Mucosa of rectum (tissue), 2 donors: Measurements from ENCODE around the gene FAM131B.
"Not testable (repeated sequence)": the region's sequence is repeated elsewhere in the genome, so short reads cannot be mapped to it uniquely, and the experiment has no call there.

Experiments
- H3K27ac ChIP-seq, 2 donors: one replicate each; pipeline ENCODE4 v1.7.0; 2013; ENCODE audit warnings: inconsistent platforms in 2 of 2, low read depth in 2 of 2, low read length in 2 of 2
- H3K27me3 ChIP-seq, 2 donors: one replicate each; pipeline ENCODE4 v1.7.0; 2013; ENCODE audit warnings: low read length in 2 of 2; ENCODE audit not compliant: control insufficient read depth in 2 of 2, insufficient read depth in 2 of 2
- H3K36me3 ChIP-seq, 2 donors: one replicate each; pipeline ENCODE4 v1.7.0; 2013; ENCODE audit warnings: low read length in 2 of 2; ENCODE audit not compliant: control insufficient read depth in 2 of 2, insufficient read depth in 2 of 2
- H3K4me1 ChIP-seq, 2 donors: one replicate each; pipeline ENCODE4 v1.7.0; 2013; ENCODE audit warnings: low read length in 2 of 2, mild to moderate bottlenecking in 1 of 2; ENCODE audit not compliant: control insufficient read depth in 2 of 2, insufficient read depth in 2 of 2
- H3K4me3 ChIP-seq, 2 donors: one replicate each; pipeline ENCODE4 v1.7.0; 2013; ENCODE audit warnings: low read length in 2 of 2
- H3K9ac ChIP-seq, 2 donors: one replicate each; pipeline ENCODE4 v1.7.0; 2013; ENCODE audit warnings: low read length in 2 of 2, low read depth in 1 of 2, mild to moderate bottlenecking in 1 of 2
- H3K9me3 ChIP-seq, 2 donors: one replicate each; pipeline ENCODE4 v1.7.0; 2013; ENCODE audit warnings: low read length in 2 of 2; ENCODE audit not compliant: control insufficient read depth in 2 of 2
- donor health status: healthy.
- donor health status: Normal muscosa, but diverticular disease.

Gene FAM131B

DNA sequence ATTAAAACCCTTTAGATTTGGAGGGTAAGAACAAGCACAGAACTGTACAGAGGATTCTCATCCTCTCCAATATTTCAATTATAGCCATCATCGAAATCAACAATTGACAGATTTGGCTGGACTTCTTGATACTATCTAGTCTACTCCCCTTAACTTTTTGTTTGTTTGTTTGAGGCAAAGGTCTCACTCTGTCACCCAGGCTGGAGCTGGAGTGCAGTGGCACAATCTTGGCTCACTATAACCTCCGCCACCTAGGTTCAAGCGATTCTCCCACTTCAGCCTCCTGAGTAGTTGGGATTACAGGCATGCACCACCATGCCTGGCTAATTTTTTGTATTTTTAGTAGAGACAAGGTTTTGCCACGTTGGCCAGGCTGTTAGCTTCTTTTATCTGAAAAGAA, 39.7 kb upstream of the FAM131B start:
- H3K4me3 ChIP-seq, H3K27ac ChIP-seq, H3K9ac ChIP-seq, H3K27me3 ChIP-seq, H3K4me1 ChIP-seq, H3K9me3 ChIP-seq: not testable (repeated sequence)
- peaks cover 11 to 12% of the 10 kb centered on the region in 2 donors for H3K36me3 ChIP-seq

DNA sequence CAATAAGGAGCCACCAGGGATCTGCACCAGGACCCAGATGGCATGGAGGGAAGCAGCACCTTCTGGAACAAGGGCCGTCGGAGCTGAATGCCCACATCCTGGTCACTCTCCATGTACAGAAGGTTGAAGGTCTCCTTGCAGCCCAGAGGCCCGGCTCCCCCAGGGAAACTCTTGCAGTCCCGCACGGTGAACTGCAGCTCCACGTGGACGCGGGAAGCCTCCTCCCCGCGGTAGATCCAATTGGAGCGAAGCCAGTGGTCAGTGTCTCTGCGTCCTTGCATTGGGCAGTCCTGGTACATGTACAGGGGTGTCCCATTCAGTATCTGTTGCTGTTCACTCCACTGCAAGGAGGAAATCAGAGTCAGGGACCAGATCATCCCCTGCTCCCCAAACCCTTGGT, 38.8 kb upstream of the FAM131B start:
- Histone ChIP-seq H3K9me3 (no peaks in the 10 kb centered on the region), H3K36me3 (peaks cover 12 to 18% of the 10 kb centered on the region in 2 donors), H3K9ac (no peak overlapping the region), H3K27me3 (no peaks in the 10 kb centered on the region), H3K4me1 (no peaks in the 10 kb centered on the region), H3K27ac (no peak overlapping the region), H3K4me3 (no peak overlapping the region)

DNA sequence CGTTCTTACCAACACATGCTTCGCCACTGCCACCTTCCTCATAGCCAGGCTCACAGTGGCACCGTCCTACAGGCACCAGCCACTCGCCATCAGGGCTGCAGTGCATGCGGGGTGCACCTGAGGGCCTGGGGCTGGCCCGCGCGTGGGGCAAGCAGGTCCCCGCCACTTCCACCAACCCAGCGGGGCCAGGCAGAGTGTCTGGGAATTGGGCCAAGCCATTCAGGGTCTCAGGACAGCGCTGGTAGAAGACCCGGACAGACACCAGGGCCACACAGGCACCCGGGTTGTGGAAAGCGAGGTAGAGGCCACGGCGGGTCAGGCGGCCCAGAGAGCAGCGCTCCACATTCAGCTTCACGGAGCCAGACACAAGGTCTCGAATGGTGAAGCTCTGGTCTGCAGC, 37.1 kb upstream of the FAM131B start:
- peaks cover 17 to 20% of the 10 kb centered on the region in 2 donors for H3K36me3 ChIP-seq
- H3K4me3 ChIP-seq, result no peak overlapping the region

DNA sequence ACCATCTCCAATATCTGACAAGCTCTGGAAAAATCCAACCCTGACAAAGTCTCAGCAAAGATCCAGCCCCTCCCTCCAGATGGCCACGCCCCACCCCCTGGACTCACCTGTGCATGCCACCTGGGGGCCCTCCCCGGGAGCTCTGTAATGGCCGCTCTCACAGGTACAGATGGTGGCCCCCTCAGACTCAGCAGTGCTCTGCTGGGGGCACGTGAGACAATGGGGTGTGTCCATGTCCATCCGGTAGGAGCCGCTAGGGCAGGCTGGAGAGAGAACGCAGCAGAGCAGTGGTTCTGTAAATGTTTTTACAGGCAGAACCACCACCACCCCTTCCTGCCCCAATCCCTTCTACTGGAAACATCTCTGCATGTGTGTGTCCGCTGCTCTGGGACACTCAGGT, 36.6 kb upstream of the FAM131B start:
- Histone ChIP-seq H3K36me3 (peaks cover 17 to 20% of the 10 kb centered on the region in 2 donors), H3K9me3 (no peaks in the 10 kb centered on the region), H3K4me1 (no peaks in the 10 kb centered on the region), H3K27me3 (no peaks in the 10 kb centered on the region), H3K27ac (no peak overlapping the region), H3K4me3 (no peak overlapping the region), H3K9ac (no peak overlapping the region)

More for the DNA sequence above, 37.1 kb upstream of the FAM131B start:
- Histone ChIP-seq H3K9ac (no peak overlapping the region), H3K9me3 (no peaks in the 10 kb centered on the region), H3K27ac (no peak overlapping the region), H3K4me1 (no peaks in the 10 kb centered on the region), H3K27me3 (no peaks in the 10 kb centered on the region)

DNA sequence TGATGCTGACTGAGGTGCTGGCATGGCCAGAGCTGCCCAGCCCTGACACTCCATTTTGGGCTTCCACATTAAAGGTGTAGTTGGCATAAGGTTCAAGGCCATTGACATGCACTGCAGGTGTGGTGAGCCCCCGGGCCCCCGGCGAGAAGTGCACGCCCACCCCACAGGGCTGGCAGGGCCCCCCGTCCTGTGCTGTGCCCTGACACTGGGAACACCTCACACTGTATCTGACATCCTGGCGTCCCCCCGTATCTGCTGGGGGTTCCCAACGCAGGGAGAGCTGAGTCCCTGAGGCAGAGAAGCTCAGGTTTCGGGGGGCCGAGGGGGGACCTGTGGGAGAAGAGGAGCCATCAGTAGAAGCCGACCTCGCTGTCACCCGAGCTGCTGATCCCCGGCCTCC, 36.1 kb upstream of the FAM131B start:
- Histone ChIP-seq H3K9ac (no peak overlapping the region), H3K4me3 (no peak overlapping the region), H3K9me3 (no peaks in the 10 kb centered on the region), H3K36me3 (peaks cover 20 to 23% of the 10 kb centered on the region in 2 donors), H3K27me3 (no peaks in the 10 kb centered on the region), H3K4me1 (no peaks in the 10 kb centered on the region), H3K27ac (no peak overlapping the region)

DNA sequence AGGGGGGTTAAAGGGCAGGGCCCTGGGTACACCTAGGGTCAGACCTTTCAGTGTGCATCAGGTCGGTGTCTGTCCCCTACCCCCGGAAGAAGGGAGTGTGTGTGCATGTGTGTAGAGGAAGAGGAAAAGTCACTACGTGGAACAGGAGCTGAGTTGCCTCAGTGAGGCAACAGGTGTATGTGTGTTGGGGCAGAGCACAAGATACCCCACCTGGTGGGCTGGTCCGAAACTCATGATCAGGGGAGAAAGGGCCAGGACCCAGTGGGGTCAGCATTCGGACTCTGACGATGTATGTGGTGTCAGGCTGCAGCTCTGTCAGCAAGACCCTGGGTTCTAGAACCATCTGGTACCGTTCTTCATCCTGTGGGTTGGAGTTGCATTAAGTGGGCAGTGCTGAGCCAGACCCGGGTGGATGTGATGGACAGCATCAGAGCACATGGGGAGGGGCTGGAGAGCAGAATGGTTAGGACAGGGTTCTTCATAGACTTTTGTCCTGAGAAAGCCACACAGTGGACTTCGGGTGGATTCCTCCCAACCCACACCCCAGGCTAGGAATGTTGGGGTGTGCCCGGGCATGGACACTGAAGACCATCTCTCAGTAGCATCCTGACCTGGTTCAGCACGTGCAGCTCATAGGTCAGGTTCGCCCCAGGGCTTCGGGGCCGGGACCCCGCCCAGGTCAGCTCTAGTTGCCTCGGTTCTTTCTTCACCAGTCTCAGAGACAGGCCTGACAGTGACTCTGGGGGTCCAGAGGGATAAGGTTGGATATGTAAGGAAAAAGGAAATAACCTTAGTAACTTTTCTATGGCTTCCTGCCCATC, 35.4 kb upstream of the FAM131B start:
- Histone ChIP-seq H3K4me3 (no peak overlapping the region), H3K27me3 (no peaks in the 10 kb centered on the region), H3K9me3 (no peaks in the 10 kb centered on the region), H3K36me3 (peaks cover 20 to 29% of the 10 kb centered on the region in 2 donors), H3K4me1 (no peaks in the 10 kb centered on the region), H3K27ac (no peak overlapping the region), H3K9ac (no peak overlapping the region)

DNA sequence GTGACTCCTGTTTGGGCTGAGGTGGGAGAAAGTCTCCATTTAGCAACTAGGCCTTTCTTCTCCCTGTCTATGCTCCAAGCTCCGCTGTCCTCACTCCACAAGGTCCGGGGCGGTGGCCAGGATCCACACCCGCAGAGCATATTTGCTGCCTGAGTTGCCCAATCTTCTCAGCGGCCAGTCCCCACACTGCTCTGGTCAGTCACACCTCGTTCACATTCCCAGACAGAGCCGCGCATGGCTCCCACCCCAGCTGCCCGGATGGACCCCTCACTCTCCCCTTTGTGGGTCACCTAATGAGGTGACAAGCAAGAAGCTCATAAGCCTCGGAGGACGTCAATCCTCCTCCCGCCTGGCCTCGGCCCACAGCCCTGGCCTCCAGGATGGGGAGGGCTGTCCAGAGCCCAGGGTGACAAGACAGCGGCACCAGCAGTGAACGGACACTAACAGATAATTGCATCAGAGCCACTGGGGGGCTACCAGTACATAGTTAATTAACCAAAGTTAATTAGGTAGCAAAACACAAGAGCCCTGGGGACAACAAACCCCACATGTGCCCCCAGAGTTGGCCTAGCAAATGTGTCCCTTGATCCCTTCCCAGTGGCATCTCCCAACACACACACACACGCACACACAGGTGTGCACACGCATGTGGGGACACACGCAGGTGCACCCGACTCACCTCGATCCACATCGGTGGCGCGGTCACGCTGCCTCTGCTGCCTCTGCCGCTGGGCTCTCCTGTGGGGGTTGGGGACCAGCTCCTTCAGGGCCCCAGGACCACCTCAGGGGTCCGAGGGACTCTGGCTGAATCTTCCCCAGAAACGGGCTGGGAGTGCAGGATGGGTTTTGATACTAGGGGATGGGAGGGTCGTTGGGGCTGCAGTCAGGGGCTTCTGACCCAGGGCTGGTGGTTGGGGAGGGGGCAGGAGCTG, 34.4 kb upstream of the FAM131B start:
- Histone ChIP-seq H3K9me3 (no peaks in the 10 kb centered on the region), H3K27ac (no peak overlapping the region), H3K4me3 (no peak overlapping the region), H3K4me1 (peaks cover 1 to 3% of the 10 kb centered on the region in 2 donors), H3K36me3 (peaks cover 23 to 34% of the 10 kb centered on the region in 2 donors), H3K27me3 (no peaks in the 10 kb centered on the region), H3K9ac (no peak overlapping the region)

DNA sequence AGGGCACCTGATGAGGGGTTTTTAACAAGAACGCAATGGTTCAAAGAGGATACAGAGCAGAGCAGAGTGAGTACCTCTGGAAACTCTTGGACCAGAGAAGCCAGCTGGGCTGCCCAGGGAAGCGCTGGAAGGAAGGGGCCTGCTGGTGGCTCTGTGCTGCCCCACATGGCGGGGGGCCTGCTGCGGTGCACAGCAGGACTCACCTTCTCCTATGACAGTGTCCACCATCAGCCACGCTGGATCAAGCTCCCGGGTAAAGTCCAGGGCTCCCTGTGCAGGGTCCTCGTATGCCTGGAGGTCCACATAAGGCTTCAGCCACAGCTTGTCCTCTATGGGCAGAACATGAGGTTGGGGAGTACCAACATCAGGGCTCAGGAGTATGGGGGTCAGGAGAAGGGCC, 33.7 kb upstream of the FAM131B start:
- H3K27ac ChIP-seq, result no peak overlapping the region
- no peaks in the 10 kb centered on the region for H3K9me3 ChIP-seq
- no peaks in the 10 kb centered on the region for H3K27me3 ChIP-seq
- no peak overlapping the region for H3K4me3 ChIP-seq
- peaks cover 30 to 37% of the 10 kb centered on the region in 2 donors for H3K36me3 ChIP-seq
- H3K9ac ChIP-seq, result no peak overlapping the region
- peaks cover 8 to 11% of the 10 kb centered on the region in 2 donors for H3K4me1 ChIP-seq

DNA sequence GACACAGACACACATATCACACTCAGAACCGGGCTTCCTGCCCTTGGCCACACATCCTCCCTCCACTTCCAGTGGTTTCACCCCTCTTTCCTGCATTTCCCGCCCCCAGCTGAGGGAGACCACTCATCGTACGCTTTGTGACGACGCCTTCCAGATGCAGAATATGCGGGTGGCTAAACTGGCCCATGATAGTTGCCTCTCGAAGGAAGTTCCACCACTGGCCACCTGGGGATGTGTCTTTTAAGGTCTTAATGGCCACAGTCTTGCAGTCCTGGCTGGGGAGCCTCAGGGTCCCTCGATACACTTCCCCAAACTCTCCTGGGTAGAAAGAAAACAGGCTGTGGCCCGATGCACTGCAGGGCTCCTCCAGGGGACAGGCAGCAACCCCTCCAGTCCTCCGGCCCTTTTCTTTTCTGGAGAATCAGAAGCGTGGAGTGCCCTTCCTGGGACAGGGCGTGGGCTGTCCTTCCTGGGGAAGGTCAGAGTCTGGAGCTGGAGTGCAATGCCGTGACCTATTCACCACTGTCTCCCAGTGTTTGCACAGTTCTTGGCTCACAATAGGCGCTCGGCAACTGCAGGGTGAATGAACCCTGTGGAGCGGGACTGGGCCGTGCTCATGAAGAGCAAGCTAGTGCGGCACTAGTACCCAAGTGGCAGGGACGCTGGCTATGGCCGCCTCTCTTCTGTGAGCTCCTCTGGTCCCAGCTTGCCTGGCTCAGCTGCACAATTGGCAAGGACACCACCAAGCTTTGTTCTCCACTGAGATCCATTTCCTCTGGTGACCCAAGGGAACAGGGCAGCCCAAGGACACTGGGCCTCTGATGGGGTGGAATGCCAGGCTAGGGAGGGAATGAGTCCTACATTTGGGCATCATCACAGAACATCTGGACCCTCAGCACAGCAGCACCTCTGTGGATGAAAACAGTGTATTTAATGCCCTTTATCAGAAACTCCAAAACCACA, 33.0 kb upstream of the FAM131B start:
- Histone ChIP-seq H3K27me3 (no peaks in the 10 kb centered on the region), H3K36me3 (peaks cover 33 to 41% of the 10 kb centered on the region in 2 donors), H3K4me1 (peaks cover 9 to 12% of the 10 kb centered on the region in 2 donors), H3K9me3 (no peaks in the 10 kb centered on the region), H3K9ac (no peak overlapping the region), H3K4me3 (no peak overlapping the region), H3K27ac (no peak overlapping the region)
